HL-60/S4 treated with retinoic acid at 250 ng/mL for 4 days and 3 days (cell line): ENCODE data around the gene NPDC1.

Source experiments
- in situ Hi-C: fragments of 300-500 bp; cut with MboI; formaldehyde crosslinking; loops from 2 replicates; pipeline ENCODE4 v1.7.0; 2022; ENCODE audit warnings: low sequenced_read_pairs

Gene NPDC1

GRCh38 chr9:137046088-137046787 is at the start of gene NPDC1:
TSS of gene NPDC1 (minus strand) at chr9:137046177. CDS start at chr9:137045989, 188 bp downstream.
- in situ Hi-C loops: loop anchor here (25.0 kb wide), 1 partner anchor 259 kb away; the partner anchor contains the start of genes CCDC183 and TMEM141

- in situ Hi-C loops: no loop called here
These were observed 43.4 kb upstream of the NPDC1 start for GRCh38 chr9:137089232-137089947.

GRCh38 chr9:137088121-137088520 is 42.1 kb upstream of the NPDC1 start:
- in situ Hi-C loops: no loop called here

GRCh38 chr9:137087409-137087925 is 41.5 kb upstream of the NPDC1 start:
- in situ Hi-C loops: no loop called here

- in situ Hi-C loops: no loop called here
These were observed 40.8 kb upstream of the NPDC1 start, which contains the start of gene MAN1B1 for GRCh38 chr9:137086531-137087408. TSS of gene MAN1B1 (plus strand) at chr9:137086985. CDS start at chr9:137087000, 15 bp downstream.

- in situ Hi-C loops: no loop called here
These were observed 40.0 kb upstream of the NPDC1 start for GRCh38 chr9:137085920-137086530.

- in situ Hi-C loops: no loop called here
These were observed 38.5 kb upstream of the NPDC1 start for GRCh38 chr9:137084526-137084925.

- in situ Hi-C loops: no loop called here
These were observed 37.5 kb upstream of the NPDC1 start for GRCh38 chr9:137083394-137084004.

GRCh38 chr9:137082925-137083290 is 36.9 kb upstream of the NPDC1 start:
- in situ Hi-C loops: no loop called here

- in situ Hi-C loops: no loop called here
These were observed 36.4 kb upstream of the NPDC1 start for GRCh38 chr9:137082222-137082924.

- in situ Hi-C loops: no loop called here
These were observed 34.5 kb upstream of the NPDC1 start for GRCh38 chr9:137080260-137081122.

GRCh38 chr9:137079401-137079787 is 33.4 kb upstream of the NPDC1 start:
- in situ Hi-C loops: no loop called here

GRCh38 chr9:137078701-137079400 is 32.9 kb upstream of the NPDC1 start:
- in situ Hi-C loops: no loop called here

- in situ Hi-C loops: no loop called here
These were observed 32.0 kb upstream of the NPDC1 start for GRCh38 chr9:137077758-137078693.

- in situ Hi-C loops: no loop called here
These were observed 31.2 kb upstream of the NPDC1 start, which contains the start of gene UAP1L1 for GRCh38 chr9:137077010-137077747. TSS of gene UAP1L1 (plus strand) at chr9:137077517. CDS start at chr9:137077533, 16 bp downstream.

- in situ Hi-C loops: no loop called here
These were observed 30.6 kb upstream of the NPDC1 start for GRCh38 chr9:137076636-137077009.
